GM12891 (cell line): ENCODE measurements around the gene TSC22D3.

Experiments used
- DNase-seq: peaks from one replicate; pipeline ENCODE4 v3.0.0; 2011; ENCODE audit warnings: low spot score; ENCODE audit not compliant: insufficient read length
- FAIRE-seq: peaks from 2 replicates; lab custom pipeline; 2011; peaks lifted over from hg19 to GRCh38; lab: Jason Lieb, UNC
- PAX5 ChIP-seq: IDR thresholded peaks from 2 replicates; pipeline ENCODE4 v1.6.1; 2011; ENCODE audit warnings: low read length, moderate library complexity, mild to moderate bottlenecking; ENCODE audit not compliant: insufficient read depth, severe bottlenecking
- POLR2A ChIP-seq: IDR thresholded peaks from 2 replicates; pipeline ENCODE4 v1.6.1; 2011; ENCODE audit warnings: low read depth, low read length, control low read depth
- POLR2AphosphoS5 ChIP-seq: IDR thresholded peaks from 2 replicates; pipeline ENCODE4 v1.6.1; 2011; ENCODE audit warnings: low read depth, low read length, control low read depth
- POU2F2 ChIP-seq: IDR thresholded peaks from 2 replicates; pipeline ENCODE4 v1.6.1; 2011; ENCODE audit warnings: low read depth, mild to moderate bottlenecking, control low read depth, low read length, moderate library complexity
- SPI1 ChIP-seq: IDR thresholded peaks from 2 replicates; pipeline ENCODE4 v1.6.1; 2011; ENCODE audit warnings: low read depth, low read length, control low read depth
- TAF1 ChIP-seq: IDR thresholded peaks from 2 replicates; pipeline ENCODE4 v1.6.1; 2011; ENCODE audit warnings: low read depth, low read length, control low read depth

TSC22D3 gene

GRCh38 chrX:107731831-107732502, 43.6 kb downstream of the TSC22D3 start:
- TF ChIP-seq PAX5, result no peak
- no peak for TF ChIP-seq POLR2A
- FAIRE-seq, result no peak
- DNase-seq, result no peak

GRCh38 chrX:107730991-107731766, 44.4 kb downstream of the TSC22D3 start:
- DNase-seq, result no peak
- FAIRE-seq, result no peak
- no peak for TF ChIP-seq POU2F2
- no peak for TF ChIP-seq SPI1
- TF ChIP-seq PAX5, result no peak
- TF ChIP-seq TAF1, result no peak
- TF ChIP-seq POLR2A, result no peak
- no peak for TF ChIP-seq POLR2AphosphoS5

DNA sequence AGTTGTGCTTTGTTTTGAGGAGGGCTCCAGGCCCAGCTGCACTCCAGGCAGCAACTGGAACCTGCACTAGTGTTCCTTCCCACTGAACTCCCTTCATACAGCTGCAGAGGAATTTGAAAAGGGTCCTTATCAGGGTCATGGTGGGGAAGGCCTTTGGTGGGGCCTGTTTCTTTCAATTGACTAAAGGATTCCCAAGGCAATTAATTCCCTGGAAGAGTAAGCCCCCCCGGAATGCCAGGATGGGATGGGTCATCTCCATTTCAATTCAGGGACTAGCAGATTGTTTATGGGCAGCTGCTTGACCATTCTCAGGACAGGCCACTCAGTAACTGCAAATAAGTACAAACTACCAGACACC, 45.3 kb downstream of the TSC22D3 start:
- DNase-seq, result no peak
- FAIRE-seq, result no peak
- no peak for TF ChIP-seq TAF1
- no peak for TF ChIP-seq POLR2AphosphoS5
- no peak for TF ChIP-seq POLR2A
- no peak for TF ChIP-seq POU2F2
- TF ChIP-seq SPI1, result no peak
- no peak for TF ChIP-seq PAX5

GRCh38 chrX:107729558-107730297, 45.9 kb downstream of the TSC22D3 start:
- no peak for TF ChIP-seq TAF1
- peak; percentile 40; the same call in 1 of the 2 replicates for TF ChIP-seq SPI1
- no peak for TF ChIP-seq POU2F2
- no peak for TF ChIP-seq POLR2A
- no peak for TF ChIP-seq POLR2AphosphoS5
- TF ChIP-seq PAX5, result no peak
- FAIRE-seq (no peak), DNase-seq (no peak)

DNA sequence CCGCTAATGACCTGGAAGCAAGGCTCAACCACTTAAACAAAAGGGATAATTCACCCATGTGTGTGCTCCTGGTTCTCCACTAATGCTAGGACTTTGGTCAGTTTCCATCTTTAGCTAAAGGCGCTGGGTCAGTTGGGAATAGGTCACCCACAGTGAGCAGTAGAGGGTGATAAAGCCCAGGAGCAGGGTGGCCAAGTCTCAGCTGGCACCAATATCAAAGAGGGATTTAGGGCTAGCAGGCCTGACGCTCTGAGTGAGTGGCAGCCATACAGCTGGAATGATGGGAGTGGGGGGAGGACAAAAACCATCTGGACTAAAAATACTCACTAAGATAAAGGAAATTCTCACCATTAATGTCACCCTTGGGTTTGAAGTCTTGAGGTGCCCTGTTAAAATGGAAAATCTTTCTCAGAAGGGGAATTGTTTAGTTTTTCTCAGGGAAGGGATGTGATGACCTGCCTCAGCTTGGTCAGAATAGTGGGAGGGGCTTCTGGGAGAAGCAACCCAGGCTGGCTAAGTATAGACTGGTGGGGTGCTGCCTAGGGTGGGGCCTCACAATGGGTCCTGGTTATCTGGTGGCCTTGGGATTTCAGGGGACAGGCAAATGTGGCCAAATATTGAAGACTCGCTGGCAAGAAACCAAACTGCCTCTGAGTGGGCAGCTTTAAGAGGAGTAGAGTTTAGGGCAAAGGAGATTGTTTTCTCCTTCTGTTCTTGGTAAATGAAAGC, 47.1 kb downstream of the TSC22D3 start:
- FAIRE-seq (no peak), DNase-seq (no peak)
- TF ChIP-seq TAF1 (no peak), SPI1 (no peak), POLR2A (no peak), PAX5 (no peak), POLR2AphosphoS5 (no peak), POU2F2 (no peak)

- TF ChIP-seq SPI1, result no peak
- no peak for TF ChIP-seq POLR2AphosphoS5
- TF ChIP-seq POLR2A, result no peak
- no peak for TF ChIP-seq TAF1
- no peak for TF ChIP-seq POU2F2
- no peak for TF ChIP-seq PAX5
- peak; percentile 16 for FAIRE-seq
- no peak for DNase-seq
These were observed 48.6 kb downstream of the TSC22D3 start for GRCh38 chrX:107726816-107727534.

- TF ChIP-seq PAX5 (no peak), TAF1 (no peak), POLR2AphosphoS5 (no peak), SPI1 (no peak), POU2F2 (no peak), POLR2A (no peak)
- DNase-seq, result no peak
- FAIRE-seq, result no peak
These were observed 49.6 kb downstream of the TSC22D3 start for GRCh38 chrX:107725761-107726555.

DNA sequence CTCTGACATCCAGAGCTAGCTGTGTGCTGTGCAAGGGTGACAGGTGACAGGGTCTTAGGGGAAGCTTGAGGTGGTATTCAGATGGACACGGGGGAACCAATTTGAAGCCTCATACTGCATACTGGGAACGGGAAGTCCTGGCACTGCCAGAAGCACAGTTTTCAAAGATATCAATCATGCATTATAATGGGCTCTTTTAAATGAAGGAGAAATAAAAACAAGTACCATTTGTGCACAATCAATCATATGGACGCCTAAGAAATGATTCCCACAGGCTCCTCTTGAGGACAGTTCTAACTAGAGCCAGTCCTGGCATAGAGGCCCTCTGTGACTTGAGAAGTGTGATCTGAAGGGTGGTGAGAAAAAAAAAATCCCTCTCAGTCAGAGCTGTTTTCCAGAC, 50.9 kb downstream of the TSC22D3 start:
- FAIRE-seq (no peak), DNase-seq (no peak)
- TF ChIP-seq TAF1 (no peak), SPI1 (no peak), POU2F2 (no peak), POLR2A (no peak), PAX5 (no peak), POLR2AphosphoS5 (no peak)

DNA sequence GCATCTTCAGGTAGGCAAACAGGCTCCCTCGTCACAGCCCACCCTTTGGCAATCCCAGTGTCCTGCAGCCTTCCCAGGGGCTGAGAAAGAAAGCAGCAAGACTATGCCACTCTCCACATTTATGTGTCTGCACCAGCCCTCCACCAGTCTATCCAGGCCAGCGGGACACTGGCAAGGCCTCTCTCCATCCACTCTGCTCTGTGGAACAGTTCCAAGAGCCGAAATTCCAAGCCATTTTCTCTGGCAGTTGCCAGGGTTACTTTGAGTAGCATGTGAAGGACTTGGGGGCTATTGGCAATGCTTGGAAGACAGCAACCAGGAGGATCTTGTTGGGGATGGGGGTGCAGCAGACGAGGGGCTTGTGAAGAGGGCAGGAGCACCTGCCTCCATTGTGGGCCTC, 52.1 kb downstream of the TSC22D3 start:
- no peak for DNase-seq
- TF ChIP-seq POLR2AphosphoS5 (no peak), POLR2A (no peak), PAX5 (no peak), TAF1 (no peak), SPI1 (no peak), POU2F2 (no peak)
- FAIRE-seq, result no peak
